Peyer's patch (tissue), 4 donors: ENCODE data around the gene PCDHB1. TPM values are rescaled to one million over a fixed set of nuclear protein-coding genes. Genes with fewer than 3 reads are reported as not detected.

Experiments
- DNase-seq, 3 donors: peaks; one replicate each; pipeline ENCODE4 v3.0.0-alpha.2; 2017 to 2019
- H3K27ac ChIP-seq, 4 donors: fragments of 200-600 bp; sonication (generic); one replicate each; pipeline ENCODE4 v1.5.1; 2016 to 2019
- H3K27me3 ChIP-seq, 2 donors: fragments of 200-600 bp; sonication (generic); one replicate each; pipeline ENCODE4 v1.5.1; 2019
- H3K36me3 ChIP-seq, 3 donors: fragments of 200-600 bp; sonication (generic); one replicate each; pipeline ENCODE4 v1.5.1; 2016 to 2019
- H3K4me1 ChIP-seq, 4 donors: fragments of 200-600 bp; sonication (generic); one replicate each; pipeline ENCODE4 v1.5.1; 2016 to 2019
- H3K4me3 ChIP-seq, 4 donors: fragments of 200-600 bp; sonication (generic); 1 replicate in 3 of 4; 2 replicates in 1 of 4; pipeline ENCODE4 v1.5.1; 2016 to 2019; ENCODE audit warnings: mild to moderate bottlenecking in 1 of 4
- H3K9me3 ChIP-seq, 4 donors: fragments of 200-600 bp; sonication (generic); one replicate each; pipeline ENCODE4 v1.5.1; 2016 to 2019; ENCODE audit warnings: mild to moderate bottlenecking in 1 of 4
- CTCF ChIP-seq, 6 experiments: fragments of 450-650 bp in 4 of 6; fragments of 200-600 bp in 2 of 6; sonication (generic) in 1 of 6; IDR thresholded peaks; one replicate each; pipeline ENCODE4 v1.5.1; 2017 to 2019; ENCODE audit warnings: antibody characterized with exemption in 6 of 6, mild to moderate bottlenecking in 3 of 6, moderate library complexity in 1 of 6
- POLR2A ChIP-seq, 2 donors: fragments of 450-650 bp; IDR thresholded peaks; one replicate each; pipeline ENCODE4 v1.5.1; 2017; ENCODE audit warnings: antibody characterized with exemption in 2 of 2, mild to moderate bottlenecking in 2 of 2, moderate library complexity in 2 of 2
- total RNA-seq, 4 donors: library from RNA; depleted of rRNA; stranded (reverse); fragments of >200 nt; gene quantifications; one replicate each; pipeline ENCODE4 v1.1.0, GENCODE V29; 2016

The PCDHB1 gene
- total RNA-seq, 4 donors from 2014 or later: not detected

DNA sequence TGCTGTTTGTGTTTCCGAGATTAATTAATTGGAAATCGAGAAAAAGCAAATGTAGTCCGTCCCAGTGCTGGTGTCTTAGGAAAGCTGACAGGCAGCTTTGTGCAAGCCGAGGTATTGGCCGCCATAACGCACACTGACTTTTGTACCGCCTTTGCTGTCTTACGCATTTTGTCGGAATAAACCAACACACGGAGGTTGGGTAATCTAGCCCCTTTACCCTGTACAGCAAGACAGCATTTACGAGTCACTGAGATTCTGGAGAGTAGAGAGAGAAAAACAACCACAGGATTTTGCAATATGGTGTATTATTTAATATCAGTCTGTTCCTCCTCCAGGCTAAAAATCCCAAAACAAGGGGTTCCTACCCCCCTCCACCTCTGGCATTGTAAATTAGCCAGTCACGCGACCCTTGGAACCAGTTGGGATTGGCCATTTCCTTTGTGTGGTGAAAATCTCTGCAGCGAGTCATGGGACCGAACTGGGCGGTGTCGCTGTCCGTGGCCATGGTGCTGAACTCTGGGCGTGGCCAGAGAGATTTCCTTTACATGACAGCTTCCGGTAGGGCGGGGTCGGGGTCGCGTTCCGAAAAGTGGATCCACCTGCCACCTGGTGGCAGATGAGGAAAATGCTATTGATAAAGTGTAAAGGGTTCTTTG lies 10.3 kb upstream of the PCDHB1 start:
- peak overlapping the region in 2 of 4 donors; percentile 1 to 33 for H3K27ac ChIP-seq
- H3K27me3 ChIP-seq: no peaks in the 10 kb centered on the region
- DNase-seq: peak; percentile 38 to 84 (median 65)
- no peaks in the 10 kb centered on the region for H3K36me3 ChIP-seq
- peak overlapping the region in 2 of 4 donors; percentile 11 to 26 for H3K4me3 ChIP-seq
- peak in 5 of 6 experiments; percentile 37 to 49 (median 41) for TF ChIP-seq CTCF (IDR thresholded peaks at IDR 0.05)
- TF ChIP-seq POLR2A (IDR thresholded peaks at IDR 0.05): no peak
- H3K4me1 ChIP-seq: no peaks in the 10 kb centered on the region
- H3K9me3 ChIP-seq: no peaks in the 10 kb centered on the region

GRCh38 chr5:141041427-141041785 lies 9.8 kb upstream of the PCDHB1 start:
- no peaks in the 10 kb centered on the region for H3K27me3 ChIP-seq
- TF ChIP-seq CTCF (IDR thresholded peaks at IDR 0.05): no peak
- TF ChIP-seq POLR2A (IDR thresholded peaks at IDR 0.05): no peak
- no peak overlapping the region for H3K27ac ChIP-seq
- H3K9me3 ChIP-seq: no peaks in the 10 kb centered on the region
- no peak overlapping the region for H3K4me3 ChIP-seq
- no peaks in the 10 kb centered on the region for H3K36me3 ChIP-seq
- no peak for DNase-seq
- no peaks in the 10 kb centered on the region for H3K4me1 ChIP-seq

DNA sequence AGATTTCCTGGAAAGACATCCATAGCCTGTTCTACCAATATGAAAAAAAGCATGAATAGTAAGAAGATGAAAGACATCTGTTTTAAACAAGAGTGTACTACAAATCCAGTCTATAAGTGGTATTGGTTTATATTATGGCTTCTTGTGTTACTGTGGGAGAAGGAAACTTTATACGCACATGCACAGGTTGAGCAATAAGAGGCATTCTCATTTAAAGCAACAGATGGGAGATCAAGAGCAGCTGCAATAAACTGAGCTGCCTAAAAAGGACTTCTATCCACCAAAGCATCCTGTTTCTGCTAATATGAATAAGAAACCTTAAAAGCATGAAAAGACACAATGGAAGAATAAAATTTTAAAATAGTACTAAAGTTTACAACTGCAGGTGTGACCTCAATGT lies 8.6 kb upstream of the PCDHB1 start:
- H3K4me3 ChIP-seq: no peak overlapping the region
- H3K4me1 ChIP-seq: no peaks in the 10 kb centered on the region
- TF ChIP-seq CTCF (IDR thresholded peaks at IDR 0.05) (no peak), POLR2A (IDR thresholded peaks at IDR 0.05) (no peak)
- H3K27me3 ChIP-seq: no peaks in the 10 kb centered on the region
- no peak overlapping the region for H3K27ac ChIP-seq
- no peaks in the 10 kb centered on the region for H3K9me3 ChIP-seq
- H3K36me3 ChIP-seq: no peaks in the 10 kb centered on the region
- DNase-seq: no peak

DNA sequence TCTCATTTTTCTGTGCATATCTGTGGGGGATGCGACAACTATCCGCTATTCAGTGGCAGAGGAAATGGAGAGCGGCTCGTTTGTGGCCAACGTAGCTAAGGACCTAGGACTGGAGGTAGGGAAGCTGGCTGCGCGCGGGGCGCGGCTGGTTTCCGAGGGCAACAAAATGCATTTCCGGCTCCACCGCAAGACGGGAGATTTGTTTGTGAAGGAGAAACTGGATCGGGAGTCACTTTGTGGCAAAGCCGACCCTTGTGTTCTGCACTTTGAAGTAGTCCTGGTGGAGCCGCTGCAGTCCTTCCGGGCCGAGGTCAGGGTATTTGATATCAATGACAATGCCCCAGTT lies 320 bp downstream of the PCDHB1 start:
- Histone ChIP-seq H3K4me3 (peak overlapping the region in 3 of 4 donors; percentile 1 to 40 (median 36)), H3K27me3 (no peaks in the 10 kb centered on the region), H3K27ac (no peak overlapping the region), H3K4me1 (no peaks in the 10 kb centered on the region), H3K9me3 (no peaks in the 10 kb centered on the region), H3K36me3 (no peaks in the 10 kb centered on the region)
- no peak for TF ChIP-seq POLR2A (IDR thresholded peaks at IDR 0.05)
- TF ChIP-seq CTCF (IDR thresholded peaks at IDR 0.05): no peak
- DNase-seq: no peak

GRCh38 chr5:141077826-141078225 lies 26.7 kb downstream of the PCDHB1 start:
- Histone ChIP-seq H3K9me3 (no peaks in the 10 kb centered on the region), H3K27ac (no peak overlapping the region), H3K36me3 (no peaks in the 10 kb centered on the region), H3K27me3 (no peaks in the 10 kb centered on the region), H3K4me1 (no peaks in the 10 kb centered on the region), H3K4me3 (no peak overlapping the region)
- no peak for DNase-seq
- TF ChIP-seq CTCF (IDR thresholded peaks at IDR 0.05) (no peak), POLR2A (IDR thresholded peaks at IDR 0.05) (no peak)

DNA sequence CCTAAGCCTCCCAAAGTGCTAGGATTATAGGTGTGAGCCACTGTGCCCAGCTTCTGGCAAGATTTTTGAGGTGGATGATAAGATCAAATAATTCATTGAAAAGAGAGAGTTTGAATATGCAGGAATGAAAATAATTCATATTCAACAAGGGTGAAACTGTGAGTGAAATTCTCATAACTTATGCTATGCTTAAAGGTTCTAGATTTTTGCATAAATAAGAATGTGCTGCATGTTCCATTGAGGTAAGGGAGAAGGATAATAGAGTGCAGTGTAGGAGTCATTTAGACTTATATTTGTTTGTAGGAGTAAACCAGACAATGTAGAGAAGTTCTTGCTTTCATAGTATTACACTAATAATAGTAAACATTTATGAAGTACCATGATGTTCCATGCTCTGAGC lies 31.1 kb downstream of the PCDHB1 start:
- Histone ChIP-seq H3K27ac (no peak overlapping the region), H3K27me3 (no peaks in the 10 kb centered on the region), H3K4me1 (no peaks in the 10 kb centered on the region), H3K4me3 (no peak overlapping the region), H3K9me3 (no peaks in the 10 kb centered on the region), H3K36me3 (no peaks in the 10 kb centered on the region)
- DNase-seq: no peak
- no peak for TF ChIP-seq POLR2A (IDR thresholded peaks at IDR 0.05)
- no peak for TF ChIP-seq CTCF (IDR thresholded peaks at IDR 0.05)
